GM12864 (cell line): ENCODE data around the gene HSD3B7.

ENCODE experiments used
- DNase-seq: peaks from one replicate; pipeline ENCODE4 v3.0.0-alpha.2; 2011; ENCODE audit warnings: low read depth
- H3K4me3 ChIP-seq: 2 replicates; pipeline ENCODE4 v1.5.1; 2011; ENCODE audit warnings: mild to moderate bottlenecking, low read depth, low read length, control low read depth
- TF ChIP-seq, protein P1 (sequence below): IDR thresholded peaks from 2 replicates; pipeline ENCODE4 v1.5.1; 2011; ENCODE audit warnings: low read depth, mild to moderate bottlenecking, moderate library complexity, low read length, control low read depth, inconsistent platforms; ENCODE audit errors: missing control alignments

HSD3B7 gene

DNA sequence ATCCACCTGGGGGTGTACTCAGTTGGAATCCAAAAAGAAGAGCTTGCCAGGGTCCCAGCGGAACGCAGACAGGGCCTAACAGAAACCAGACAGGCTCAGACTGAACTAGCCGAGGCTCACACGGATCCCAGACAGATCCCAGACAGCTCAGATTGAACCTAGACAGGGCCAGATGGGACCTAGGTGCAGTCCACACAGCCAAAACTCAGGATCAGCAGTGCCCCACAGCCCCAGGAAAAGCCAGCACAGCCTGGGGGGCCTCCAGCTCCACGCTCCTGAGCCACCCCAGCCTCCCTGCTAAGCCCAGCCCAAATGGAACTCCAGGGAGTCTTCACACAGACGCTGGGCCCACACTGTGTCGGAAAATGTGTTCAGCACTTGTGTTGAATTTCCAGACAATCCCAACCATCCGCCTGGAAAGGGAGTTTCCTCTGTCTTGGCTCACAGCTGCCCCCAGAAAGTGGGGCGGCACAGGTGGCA is 17.9 kb downstream of the HSD3B7 start:
- no peak for DNase-seq
- TF ChIP-seq, protein P1, sequence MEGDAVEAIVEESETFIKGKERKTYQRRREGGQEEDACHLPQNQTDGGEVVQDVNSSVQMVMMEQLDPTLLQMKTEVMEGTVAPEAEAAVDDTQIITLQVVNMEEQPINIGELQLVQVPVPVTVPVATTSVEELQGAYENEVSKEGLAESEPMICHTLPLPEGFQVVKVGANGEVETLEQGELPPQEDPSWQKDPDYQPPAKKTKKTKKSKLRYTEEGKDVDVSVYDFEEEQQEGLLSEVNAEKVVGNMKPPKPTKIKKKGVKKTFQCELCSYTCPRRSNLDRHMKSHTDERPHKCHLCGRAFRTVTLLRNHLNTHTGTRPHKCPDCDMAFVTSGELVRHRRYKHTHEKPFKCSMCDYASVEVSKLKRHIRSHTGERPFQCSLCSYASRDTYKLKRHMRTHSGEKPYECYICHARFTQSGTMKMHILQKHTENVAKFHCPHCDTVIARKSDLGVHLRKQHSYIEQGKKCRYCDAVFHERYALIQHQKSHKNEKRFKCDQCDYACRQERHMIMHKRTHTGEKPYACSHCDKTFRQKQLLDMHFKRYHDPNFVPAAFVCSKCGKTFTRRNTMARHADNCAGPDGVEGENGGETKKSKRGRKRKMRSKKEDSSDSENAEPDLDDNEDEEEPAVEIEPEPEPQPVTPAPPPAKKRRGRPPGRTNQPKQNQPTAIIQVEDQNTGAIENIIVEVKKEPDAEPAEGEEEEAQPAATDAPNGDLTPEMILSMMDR = no peak

DNA sequence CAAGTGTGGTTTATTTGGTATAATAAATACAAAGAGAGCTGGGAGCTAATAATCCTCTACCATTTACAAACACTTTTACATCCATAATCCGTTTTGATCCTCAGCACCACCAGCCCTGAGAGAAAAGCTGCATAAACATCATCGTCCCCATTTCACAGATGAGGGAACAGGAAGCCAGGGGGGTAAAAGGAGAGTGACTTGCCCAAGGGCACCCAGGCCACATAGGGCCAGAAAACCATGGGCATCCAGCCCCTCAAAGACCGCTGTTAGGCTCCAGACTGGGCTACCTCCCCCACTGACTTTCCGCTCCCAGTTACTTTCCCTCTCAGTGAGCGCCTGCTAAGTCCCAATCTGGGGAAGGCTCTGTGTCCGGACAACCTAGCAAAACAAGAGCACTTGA is 18.7 kb downstream of the HSD3B7 start:
- no peak for DNase-seq
- TF ChIP-seq, protein P1 = no peak
- H3K4me3 ChIP-seq = no peak overlapping the region

More for the DNA sequence above, 17.9 kb downstream of the HSD3B7 start:
- no peak overlapping the region for H3K4me3 ChIP-seq

DNA sequence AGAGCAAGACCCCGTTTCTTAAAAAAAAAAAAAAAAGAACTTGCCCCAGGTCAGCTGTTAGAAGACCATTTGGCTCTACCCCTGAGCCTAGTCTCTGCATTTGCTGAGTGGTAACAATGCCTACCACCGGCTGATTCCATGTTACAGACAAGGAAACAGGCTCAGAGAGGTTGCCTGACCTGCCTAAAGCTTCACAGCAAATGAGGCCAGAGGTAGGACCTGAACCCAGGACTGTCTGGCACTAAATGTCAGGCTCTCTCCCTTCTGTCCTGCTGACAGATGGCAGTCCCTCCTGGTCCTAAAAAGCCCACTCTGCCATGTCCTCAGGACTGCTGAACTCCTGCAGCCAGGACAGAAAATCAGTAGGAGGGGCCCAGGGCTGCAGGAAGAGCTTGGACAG is 19.7 kb downstream of the HSD3B7 start:
- no peak overlapping the region for H3K4me3 ChIP-seq
- no peak for DNase-seq
- TF ChIP-seq, protein P1 = no peak

DNA sequence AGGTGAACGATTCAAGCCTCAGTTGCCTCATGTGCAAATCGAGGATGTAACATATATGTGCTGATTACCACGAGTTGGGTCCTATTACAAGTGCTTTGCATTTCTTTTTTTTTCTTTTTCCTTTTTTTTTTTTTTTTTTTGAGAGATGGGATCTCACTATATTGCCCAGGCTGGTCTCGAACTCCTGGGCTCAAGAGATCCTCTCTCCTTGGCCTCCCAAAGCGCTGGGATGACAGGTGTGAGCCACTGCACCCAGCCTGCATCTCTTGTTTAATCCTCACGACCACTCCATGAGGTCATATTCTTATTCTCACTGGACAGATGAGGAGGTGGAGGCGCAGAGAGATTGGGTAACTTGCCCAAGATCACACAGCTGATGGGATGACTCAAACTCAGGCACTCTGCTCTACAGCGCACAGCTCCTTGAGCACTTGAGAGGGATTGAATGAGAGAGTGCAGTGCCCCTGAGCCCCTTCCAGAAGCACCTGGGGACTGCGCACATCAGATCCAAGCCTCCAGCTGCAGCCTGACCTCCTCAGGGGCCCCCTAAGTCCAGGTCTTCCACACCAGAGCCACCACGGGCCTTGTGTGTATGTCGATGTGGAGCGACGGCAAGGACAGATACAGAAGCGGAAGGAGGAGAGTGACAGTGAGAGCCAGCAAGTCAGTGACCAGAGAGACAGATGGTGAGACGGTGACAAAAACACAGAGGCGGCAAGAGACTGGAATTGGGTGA is 20.5 kb downstream of the HSD3B7 start:
- DNase-seq = no peak
- TF ChIP-seq, protein P1 = no peak
- H3K4me3 ChIP-seq = no peak overlapping the region

DNA sequence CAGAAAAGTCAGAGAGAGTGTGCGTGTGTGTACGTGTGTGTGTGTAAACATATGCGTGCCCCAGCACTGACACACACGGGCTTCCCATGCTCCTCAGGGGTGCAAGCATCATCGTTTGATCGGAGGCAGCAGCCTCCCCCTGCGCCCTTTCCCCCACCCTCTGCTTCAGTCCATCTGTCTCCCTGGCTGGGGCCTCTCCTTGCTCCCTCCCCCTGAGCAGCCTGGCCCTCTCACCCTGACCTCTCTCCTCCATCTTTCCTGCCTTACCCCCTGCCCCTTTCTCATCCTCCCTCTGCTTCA is 21.0 kb downstream of the HSD3B7 start:
- H3K4me3 ChIP-seq = no peak overlapping the region
- TF ChIP-seq, protein P1 = no peak
- no peak for DNase-seq

DNA sequence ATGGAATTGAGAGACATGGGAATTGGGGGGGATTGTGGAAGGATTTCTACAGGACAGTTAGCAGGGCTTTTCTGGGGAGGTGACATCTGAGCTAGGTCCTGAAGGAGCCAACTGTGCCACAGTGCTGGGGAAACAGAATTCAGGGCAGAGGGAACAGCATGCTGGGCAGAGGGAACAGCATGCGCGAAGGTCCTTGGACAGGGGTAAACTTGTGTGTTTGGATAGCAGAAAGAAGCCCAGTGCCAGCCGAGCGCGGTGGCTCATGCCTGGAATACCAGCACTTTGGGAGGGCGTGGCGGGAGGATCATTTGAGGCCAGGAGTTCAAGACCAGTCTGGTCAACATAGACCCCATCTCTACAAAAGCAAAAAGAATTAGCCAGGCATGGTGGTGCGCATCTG is 21.6 kb downstream of the HSD3B7 start:
- H3K4me3 ChIP-seq = no peak overlapping the region
- DNase-seq = no peak
- TF ChIP-seq, protein P1 = no peak

DNA sequence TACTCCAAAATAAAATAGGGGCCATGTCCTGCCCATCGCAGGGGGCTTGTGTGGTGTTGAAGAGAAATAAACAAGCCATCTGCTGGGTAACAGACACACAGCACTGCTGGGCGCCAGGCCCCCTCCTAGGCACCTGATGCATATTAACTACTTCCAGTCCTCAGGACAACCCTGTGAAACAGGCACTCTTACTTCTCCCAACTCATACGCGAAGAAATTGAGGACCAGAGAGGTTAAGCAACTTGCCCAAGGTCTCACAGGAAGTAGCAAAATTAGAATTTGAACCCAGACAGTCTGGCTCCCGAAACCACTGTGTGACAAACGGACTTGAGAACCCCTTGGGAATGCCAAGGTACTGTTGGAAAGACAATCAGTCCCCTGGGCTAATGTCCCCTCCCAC is 22.7 kb downstream of the HSD3B7 start:
- TF ChIP-seq, protein P1 = no peak
- no peak overlapping the region for H3K4me3 ChIP-seq
- DNase-seq = no peak
